Measurements from ENCODE around the gene PCBP1. TPM values are rescaled to one million over a fixed set of nuclear protein-coding genes. Genes with fewer than 3 reads are reported as not detected.

PCBP1 gene
- total RNA-seq, 2 experiments from 2014 or later = 470 to 489 TPM

DNA sequence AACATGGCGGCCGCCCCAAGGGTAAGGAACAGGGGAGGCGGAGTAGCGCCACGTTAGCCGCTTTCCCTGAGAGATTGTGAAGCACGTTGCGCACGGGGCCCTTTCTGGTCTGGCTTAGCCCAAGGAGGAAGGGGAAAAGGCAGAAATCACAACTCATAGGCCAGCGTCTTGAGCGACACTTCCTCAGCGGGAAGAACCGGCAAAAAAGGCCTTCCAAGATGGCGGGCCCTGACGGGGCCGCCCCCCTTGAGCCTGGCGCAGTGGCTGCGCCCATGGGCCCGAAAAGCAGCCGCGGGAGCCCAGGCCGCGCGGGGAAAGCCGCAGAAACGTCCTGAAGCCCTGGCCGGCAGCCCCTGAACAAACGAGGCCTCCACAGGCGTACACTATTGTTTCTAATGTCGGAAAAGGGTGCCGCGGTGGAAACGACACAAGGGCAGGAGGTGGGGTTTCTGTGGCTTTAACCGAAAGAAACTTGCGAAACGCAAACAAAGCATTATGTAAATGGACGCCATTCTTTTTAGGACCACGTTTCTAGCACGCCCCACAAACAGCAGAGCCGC is 919 bp upstream of the PCBP1 start:
- H3K4me1 Mint-ChIP-seq (ENCODE audit: low read depth) = peaks cover 47% of the 10 kb centered on the region
- DNase-seq (peak; percentile 85), ATAC-seq (peak; percentile 37)
- no peaks in the 10 kb centered on the region for H3K27me3 Mint-ChIP-seq
- peaks cover 3% of the 10 kb centered on the region for H3K9me3 Mint-ChIP-seq
- H3K36me3 Mint-ChIP-seq (ENCODE audit: low read depth) = peaks cover 62% of the 10 kb centered on the region
- ChIA-PET POLR2A (interaction anchor here (0.6 to 28.8 kb wide), 15 partner anchors 8 to 345 kb away, joined by 3 to 955 read pairs (median 4); partner anchors contain the start of genes C2orf42 and MXD1), CTCF (interaction anchor here (1.0 to 15.2 kb wide), 6 partner anchors 10 to 174 kb away, joined by 3 to 215 read pairs (median 9); no protein-coding TSS in a partner anchor)
- peak overlapping the region; percentile 99 for H3K4me3 Mint-ChIP-seq
- TF ChIP-seq CTCF (IDR thresholded peaks at IDR 0.05) = no peak
- intact Hi-C loops (cut with micrococcal nuclease) = loop anchor here (2.0 to 5.0 kb wide), 2 partner anchors 104 to 174 kb away; partner anchors contain the start of gene C2orf42
- peak overlapping the region; percentile 98 for H3K27ac Mint-ChIP-seq

GRCh38 chr2:70087702-70088597 is 673 bp downstream of the PCBP1 start:
- DNase-seq = peak; percentile 69
- Mint-ChIP-seq H3K27ac (peak overlapping the region; percentile 98), H3K4me3 (peak overlapping the region; percentile 99), H3K4me1 (ENCODE audit: low read depth) (peaks cover 52% of the 10 kb centered on the region), H3K9me3 (peaks cover 3% of the 10 kb centered on the region), H3K36me3 (ENCODE audit: low read depth) (peaks cover 67% of the 10 kb centered on the region), H3K27me3 (no peaks in the 10 kb centered on the region)
- ChIA-PET POLR2A (interaction anchor here (0.7 to 28.8 kb wide), 13 partner anchors 9 to 347 kb away, joined by 3 to 955 read pairs (median 10); partner anchors contain the start of genes C2orf42, MXD1, SNRPG and TIA1), CTCF (interaction anchor here (0.9 to 15.2 kb wide), 6 partner anchors 11 to 174 kb away, joined by 3 to 215 read pairs (median 6); partner anchors contain the start of gene MXD1)
- no peak for TF ChIP-seq CTCF (IDR thresholded peaks at IDR 0.05)
- intact Hi-C loops (cut with micrococcal nuclease) = loop anchor here (2.0 to 5.0 kb wide), 2 partner anchors 103 to 176 kb away; partner anchors contain the start of gene C2orf42
- peak; percentile 0 for ATAC-seq

DNA sequence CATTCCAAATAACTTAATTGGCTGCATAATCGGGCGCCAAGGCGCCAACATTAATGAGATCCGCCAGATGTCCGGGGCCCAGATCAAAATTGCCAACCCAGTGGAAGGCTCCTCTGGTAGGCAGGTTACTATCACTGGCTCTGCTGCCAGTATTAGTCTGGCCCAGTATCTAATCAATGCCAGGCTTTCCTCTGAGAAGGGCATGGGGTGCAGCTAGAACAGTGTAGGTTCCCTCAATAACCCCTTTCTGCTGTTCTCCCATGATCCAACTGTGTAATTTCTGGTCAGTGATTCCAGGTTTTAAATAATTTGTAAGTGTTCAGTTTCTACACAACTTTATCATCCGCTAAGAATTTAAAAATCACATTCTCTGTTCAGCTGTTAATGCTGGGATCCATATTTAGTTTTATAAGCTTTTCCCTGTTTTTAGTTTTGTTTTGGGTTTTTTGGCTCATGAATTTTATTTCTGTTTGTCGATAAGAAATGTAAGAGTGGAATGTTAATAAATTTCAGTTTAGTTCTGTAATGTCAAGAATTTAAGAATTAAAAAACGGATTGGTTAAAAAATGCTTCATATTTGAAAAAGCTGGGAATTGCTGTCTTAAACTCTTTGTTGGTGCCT is 1.4 kb downstream of the PCBP1 start:
- TF ChIP-seq CTCF (IDR thresholded peaks at IDR 0.05) = no peak
- DNase-seq (no peak), ATAC-seq (no peak)
- Mint-ChIP-seq H3K27me3 (no peaks in the 10 kb centered on the region), H3K9me3 (peaks cover 3% of the 10 kb centered on the region), H3K4me3 (peak overlapping the region; percentile 99), H3K27ac (peak overlapping the region; percentile 98), H3K4me1 (ENCODE audit: low read depth) (peaks cover 47% of the 10 kb centered on the region), H3K36me3 (ENCODE audit: low read depth) (peaks cover 63% of the 10 kb centered on the region)
- ChIA-PET POLR2A (interaction anchor here (0.7 to 28.8 kb wide), 13 partner anchors 10 to 442 kb away, joined by 3 to 955 read pairs (median 10); partner anchors contain the start of genes C2orf42, MXD1, SNRPG and TIA1), CTCF (interaction anchor here (0.7 to 15.2 kb wide), 5 partner anchors 12 to 174 kb away, joined by 3 to 215 read pairs (median 8); partner anchors contain the start of gene MXD1)
- intact Hi-C loops (cut with micrococcal nuclease) = loop anchor here (5.0 kb wide), 1 partner anchor 176 kb away; no protein-coding TSS in a partner anchor

DNA sequence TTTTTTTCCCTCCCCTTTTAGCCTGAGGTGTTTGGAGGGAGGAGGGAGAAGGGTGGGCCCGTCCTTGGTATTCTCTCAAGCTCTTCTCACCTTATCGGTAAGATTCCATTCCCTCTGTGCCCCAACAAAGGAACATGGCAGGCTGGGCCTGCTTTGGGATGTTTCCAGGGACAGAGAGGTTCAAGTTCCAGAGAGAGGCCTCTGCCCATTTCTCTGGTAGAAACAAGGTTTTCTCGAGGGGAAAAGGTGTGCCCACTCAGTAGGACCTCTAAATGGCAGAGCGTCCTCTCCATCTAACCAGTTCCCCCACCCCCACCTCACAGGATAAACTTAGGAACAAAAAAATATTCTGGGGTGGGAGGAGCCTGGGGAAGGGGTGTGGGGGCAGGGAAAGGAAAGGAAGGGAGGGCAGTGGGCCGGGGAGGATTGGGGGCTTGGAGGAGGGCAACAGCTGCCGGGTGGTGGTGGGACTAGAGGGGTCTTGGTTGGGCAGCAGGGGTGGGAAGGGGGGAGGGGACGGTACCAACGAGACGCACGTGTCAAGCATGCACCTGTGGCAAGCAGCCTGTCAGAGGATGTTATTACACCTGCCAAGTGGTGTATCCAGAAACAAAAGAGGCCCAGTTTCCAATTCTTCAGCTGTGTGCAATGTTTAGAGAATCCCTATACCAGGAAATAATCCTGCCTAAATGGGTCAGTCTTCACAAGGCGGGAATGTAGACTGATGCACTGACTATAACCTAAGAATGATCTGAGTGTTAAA is 2.1 kb downstream of the PCBP1 start:
- intact Hi-C loops (cut with micrococcal nuclease) = loop anchor here (5.0 kb wide), 1 partner anchor 177 kb away; no protein-coding TSS in a partner anchor
- peak; percentile 75 for DNase-seq
- H3K9me3 Mint-ChIP-seq = peaks cover 3% of the 10 kb centered on the region
- H3K4me3 Mint-ChIP-seq = peak overlapping the region; percentile 99
- ATAC-seq = no peak
- CTCF ChIA-PET = interaction anchor here (0.7 to 15.2 kb wide), 4 partner anchors 15 to 175 kb away, joined by 3 to 215 read pairs (median 8); partner anchors contain the start of gene MXD1
- no peak for TF ChIP-seq CTCF (IDR thresholded peaks at IDR 0.05)
- H3K27ac Mint-ChIP-seq = peak overlapping the region; percentile 98
- POLR2A ChIA-PET = interaction anchor here (0.6 to 28.8 kb wide), 13 partner anchors 8 to 443 kb away, joined by 3 to 955 read pairs (median 6); partner anchors contain the start of genes C2orf42, MXD1 and TIA1
- peaks cover 46% of the 10 kb centered on the region for H3K4me1 Mint-ChIP-seq (ENCODE audit: low read depth)
- peaks cover 62% of the 10 kb centered on the region for H3K36me3 Mint-ChIP-seq (ENCODE audit: low read depth)
- no peaks in the 10 kb centered on the region for H3K27me3 Mint-ChIP-seq
